ENCODE data around the gene WLS. TPM values are rescaled to one million over a fixed set of nuclear protein-coding genes. Genes with fewer than 3 reads are reported as not detected.

The WLS gene
- total and polyA plus RNA-seq, 9 donors, result 42.2 to 303 (median 120) TPM

- TF ChIP-seq POLR2A (IDR thresholded peaks at IDR 0.05) (no peak), CTCF (IDR thresholded peaks at IDR 0.05) (no peak), EP300 (IDR thresholded peaks at IDR 0.05) (no peak)
- DNase-seq, result no peak
- Histone ChIP-seq H3K36me3 (no peaks in the 10 kb centered on the region), H3K9me3 (no peaks in the 10 kb centered on the region), H3K27me3 (no peaks in the 10 kb centered on the region), H3K4me3 (no peak overlapping the region), H3K4me1 (ENCODE audit: insufficient read depth) (peaks cover 4% of the 10 kb centered on the region), H3K27ac (peak overlapping the region in 1 of 2 donors; percentile 51)
- intact Hi-C loops (cut with DNase I), result no loop called here
- WGBS, 3 donors, result 2 to 22% (median 6%) methylated on average over 4 of the region's 4 CpGs
These were observed 43.5 kb downstream of the WLS start for GRCh38 chr1:68188644-68189340.

GRCh38 chr1:68188060-68188538 is 44.2 kb downstream of the WLS start:
- no peak overlapping the region for H3K4me3 ChIP-seq
- intact Hi-C loops (cut with DNase I), result no loop called here
- no peaks in the 10 kb centered on the region for H3K36me3 ChIP-seq
- H3K4me1 ChIP-seq (ENCODE audit: insufficient read depth), result peaks cover 4% of the 10 kb centered on the region
- WGBS, 3 donors, result 40 to 65% (median 54%) methylated on average over 3 of the region's 3 CpGs
- TF ChIP-seq POLR2A (IDR thresholded peaks at IDR 0.05), result no peak
- TF ChIP-seq CTCF (IDR thresholded peaks at IDR 0.05), result no peak
- TF ChIP-seq EP300 (IDR thresholded peaks at IDR 0.05), result no peak
- no peaks in the 10 kb centered on the region for H3K27me3 ChIP-seq
- peak overlapping the region in 1 of 2 donors; percentile 51 for H3K27ac ChIP-seq
- DNase-seq, result no peak
- H3K9me3 ChIP-seq, result no peaks in the 10 kb centered on the region

GRCh38 chr1:68185743-68186142 is 46.6 kb downstream of the WLS start:
- 72 to 98% (median 88%) methylated on average over 2 of the region's 2 CpGs for WGBS, 3 donors
- peaks cover 4% of the 10 kb centered on the region for H3K4me1 ChIP-seq (ENCODE audit: insufficient read depth)
- no peaks in the 10 kb centered on the region for H3K9me3 ChIP-seq
- H3K27ac ChIP-seq, result no peak overlapping the region
- no peak for DNase-seq
- H3K36me3 ChIP-seq, result no peaks in the 10 kb centered on the region
- no peaks in the 10 kb centered on the region for H3K27me3 ChIP-seq
- intact Hi-C loops (cut with DNase I), result no loop called here
- H3K4me3 ChIP-seq, result no peak overlapping the region
- TF ChIP-seq POLR2A (IDR thresholded peaks at IDR 0.05) (no peak), CTCF (IDR thresholded peaks at IDR 0.05) (no peak), EP300 (IDR thresholded peaks at IDR 0.05) (no peak)

- no peak for DNase-seq
- Histone ChIP-seq H3K4me1 (ENCODE audit: insufficient read depth) (peaks cover 4% of the 10 kb centered on the region), H3K4me3 (no peak overlapping the region), H3K27me3 (no peaks in the 10 kb centered on the region), H3K36me3 (no peaks in the 10 kb centered on the region), H3K27ac (no peak overlapping the region), H3K9me3 (no peaks in the 10 kb centered on the region)
- intact Hi-C loops (cut with DNase I), result no loop called here
- TF ChIP-seq POLR2A (IDR thresholded peaks at IDR 0.05) (no peak), EP300 (IDR thresholded peaks at IDR 0.05) (no peak), CTCF (IDR thresholded peaks at IDR 0.05) (no peak)
- WGBS, 3 donors, result 97 to 100% (median 99%) methylated on average over 2 of the region's 2 CpGs
These were observed 48.4 kb downstream of the WLS start for GRCh38 chr1:68183895-68184294.

Data from ovary (tissue), 9 donors.